ENCODE results near the gene DDN.

Gene DDN

DNA sequence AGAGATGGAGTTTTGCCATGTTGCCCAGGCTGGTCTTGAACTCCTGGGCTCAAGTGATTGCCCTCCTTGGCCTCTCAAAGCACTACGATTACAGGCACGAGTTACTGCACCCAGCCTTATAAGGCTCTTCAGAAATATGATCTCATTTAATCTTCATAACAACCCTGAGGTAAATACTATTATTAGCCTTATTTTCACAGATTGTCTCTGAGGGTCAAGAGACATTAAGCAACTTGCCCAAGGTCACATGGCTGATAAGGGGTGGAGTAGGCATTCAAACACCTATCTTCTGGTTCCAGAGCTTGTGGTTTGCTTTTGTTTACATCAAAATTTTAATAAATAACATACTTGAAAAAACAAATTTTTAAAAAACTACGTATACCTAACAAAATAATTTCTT is 14.3 kb upstream of the DDN start:
- no peak for DNase-seq (ENCODE audit: low read depth)

DNA sequence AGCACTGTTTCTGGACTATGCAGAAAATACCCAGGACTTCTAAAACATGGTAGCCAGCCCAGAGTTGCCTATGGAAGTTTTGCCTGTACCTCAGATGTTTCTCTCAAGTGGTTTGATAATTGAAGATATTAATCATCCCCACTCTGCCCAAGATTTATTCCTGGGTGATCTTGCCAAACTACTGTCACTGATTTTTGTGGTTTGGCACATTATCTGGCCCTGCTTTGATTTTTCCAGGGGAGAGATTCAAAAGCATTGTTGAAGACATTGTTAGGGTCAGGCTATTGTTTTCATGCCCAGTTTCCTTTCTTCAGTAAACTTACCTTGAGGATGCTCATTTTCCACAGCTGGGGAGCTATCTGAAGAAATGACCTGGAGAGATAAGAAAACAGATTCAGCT is 13.6 kb upstream of the DDN start:
- no peak for DNase-seq (ENCODE audit: low read depth)

DNA sequence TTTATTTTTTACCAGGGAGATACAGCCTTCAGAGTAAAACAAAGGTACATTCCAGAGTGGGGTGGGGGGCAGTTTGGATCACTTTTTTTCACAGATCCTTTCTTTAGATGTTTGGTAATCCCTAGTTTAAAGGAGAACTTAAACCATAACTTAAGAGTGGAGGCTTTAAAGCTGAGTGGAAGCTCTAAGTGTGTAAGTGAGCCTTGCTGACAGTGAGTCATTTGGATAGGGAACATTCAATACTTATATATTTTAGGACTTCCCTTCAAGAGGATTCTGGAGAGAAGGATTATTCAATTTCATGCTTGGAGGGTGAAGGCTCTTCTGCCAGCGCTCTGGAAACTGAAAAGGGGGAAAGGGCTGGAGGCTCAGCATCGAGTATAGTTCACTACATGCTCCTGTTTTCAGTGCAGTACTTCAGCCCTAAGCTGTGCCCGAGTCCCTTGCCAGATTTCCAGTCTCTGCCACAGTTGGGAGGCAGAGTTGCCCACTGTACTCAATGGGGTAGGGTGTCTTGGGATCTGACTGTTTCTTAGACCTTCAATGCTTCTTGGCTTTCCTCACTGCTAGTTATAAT is 11.0 kb upstream of the DDN start:
- DNase-seq (ENCODE audit: low read depth): peak; percentile 28

DNA sequence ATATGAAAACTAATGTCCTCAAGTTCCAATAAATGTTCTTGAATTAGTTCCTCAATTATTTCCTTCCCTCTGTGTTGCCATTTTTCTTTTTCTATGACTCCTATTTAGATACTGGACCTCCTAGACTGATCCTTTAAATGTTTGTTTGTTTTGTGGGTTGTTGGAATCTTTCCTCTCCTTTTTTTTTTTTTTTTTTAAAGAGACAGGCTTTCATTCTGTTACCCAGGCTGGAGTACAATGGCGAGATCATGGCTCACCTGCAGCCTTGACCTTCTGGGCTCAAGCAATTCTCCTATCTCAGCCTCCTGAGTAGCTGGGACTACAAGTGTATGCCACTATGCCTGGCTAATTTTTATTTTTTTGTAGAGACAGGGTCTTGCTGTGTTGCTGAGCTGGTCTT is 9.8 kb upstream of the DDN start:
- DNase-seq (ENCODE audit: low read depth): no peak

DNA sequence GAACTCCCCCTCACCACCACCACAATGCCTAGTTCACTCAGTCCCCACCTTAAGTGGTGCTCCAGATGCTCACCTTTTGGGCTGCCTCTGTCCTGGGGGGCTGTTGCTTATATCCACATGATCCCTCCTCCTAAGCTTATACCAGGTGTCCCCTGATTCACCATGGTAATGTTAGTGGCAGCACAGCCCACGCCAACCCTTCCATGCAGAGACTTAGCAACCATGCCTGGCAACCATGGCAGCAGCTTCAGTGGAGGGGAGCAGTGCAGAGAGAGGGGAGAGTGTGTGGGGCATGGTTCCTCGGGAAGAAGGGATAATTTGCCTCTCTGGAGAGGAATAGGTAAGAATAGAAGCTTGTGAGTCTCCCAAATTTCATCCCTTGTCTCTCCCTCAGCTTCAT is 1.2 kb upstream of the DDN start:
- DNase-seq (ENCODE audit: low read depth): no peak

DNA sequence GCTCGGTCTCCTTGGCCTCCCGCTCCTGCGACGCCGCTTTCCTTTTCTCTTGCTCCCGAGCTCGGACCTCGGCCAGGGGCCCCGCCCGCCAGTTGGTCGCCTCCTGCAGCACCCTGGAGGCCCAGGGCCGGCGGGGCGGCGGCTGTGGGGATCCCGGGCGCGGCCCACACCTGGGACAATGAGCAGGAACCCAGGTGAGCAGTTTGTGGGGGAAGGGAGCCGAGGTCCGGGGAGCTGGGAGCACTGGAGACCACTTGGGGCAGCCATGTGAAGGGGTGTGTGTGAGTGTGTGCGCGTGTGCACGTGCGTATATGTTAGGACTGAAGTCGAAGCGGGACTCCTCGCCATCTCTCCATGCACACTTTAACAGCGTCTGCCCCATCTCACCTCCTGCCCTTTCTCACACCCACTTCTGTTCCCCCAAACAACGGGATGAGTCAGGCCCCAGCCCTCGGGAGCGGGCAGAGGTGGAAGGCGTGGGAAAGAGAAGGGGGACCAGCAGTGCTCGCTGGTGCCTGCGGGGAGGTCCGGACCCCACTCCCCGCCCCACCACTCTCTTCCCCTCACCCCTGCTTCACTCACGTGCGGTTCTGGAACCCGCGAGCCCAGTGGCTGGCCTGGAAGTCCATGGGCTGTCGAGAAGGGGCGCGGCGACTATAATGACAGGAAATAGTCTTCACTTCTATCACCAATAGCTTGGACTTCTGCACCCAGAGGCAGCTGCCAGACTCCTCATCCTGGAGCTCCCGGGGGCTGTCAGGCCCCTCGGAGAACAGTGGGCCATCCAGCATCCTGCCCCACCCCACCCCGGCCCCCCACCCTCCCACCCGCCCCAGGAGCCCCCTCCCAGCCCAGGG is 450 bp downstream of the DDN start:
- DNase-seq (ENCODE audit: low read depth): no peak

DNA sequence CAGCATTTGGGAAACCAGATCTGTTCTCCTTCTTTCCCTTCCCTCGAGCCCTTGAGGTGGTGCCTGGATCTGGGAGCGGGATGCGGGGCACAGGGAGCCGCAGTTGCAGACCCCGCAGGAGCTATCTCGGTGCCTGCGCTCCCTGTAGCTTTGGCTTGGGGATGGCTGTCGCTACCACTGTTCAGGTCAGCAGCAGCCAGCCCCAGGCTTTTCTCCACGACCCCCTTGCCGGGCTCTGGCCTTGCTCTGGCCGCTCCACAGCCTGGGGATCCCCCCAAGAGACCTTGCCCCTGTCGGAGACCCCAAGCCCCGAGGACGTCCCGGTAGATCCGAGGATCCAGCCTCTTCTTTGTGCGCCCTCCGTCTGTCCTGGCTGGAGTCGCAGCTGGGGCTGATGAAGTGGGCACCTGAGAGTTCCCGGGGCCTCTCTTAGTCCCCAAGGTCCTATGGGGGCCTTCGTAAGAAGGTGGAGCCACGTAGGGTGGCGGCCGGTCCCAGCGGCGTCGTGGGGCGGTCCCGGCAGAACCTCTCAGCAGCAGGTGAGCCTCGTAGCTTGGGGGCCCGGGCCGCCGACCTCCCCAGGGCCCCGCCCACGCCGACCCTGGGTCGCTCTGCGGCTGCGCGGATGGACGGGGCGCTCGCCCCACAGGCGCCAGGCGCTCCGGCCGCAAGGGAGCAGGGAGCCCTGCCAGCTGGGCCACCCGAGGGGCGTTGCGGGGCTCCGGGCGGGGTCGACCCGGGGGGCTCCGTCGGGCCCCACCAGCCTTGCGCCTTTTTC is 1.3 kb downstream of the DDN start:
- no peak for DNase-seq (ENCODE audit: low read depth)

DNA sequence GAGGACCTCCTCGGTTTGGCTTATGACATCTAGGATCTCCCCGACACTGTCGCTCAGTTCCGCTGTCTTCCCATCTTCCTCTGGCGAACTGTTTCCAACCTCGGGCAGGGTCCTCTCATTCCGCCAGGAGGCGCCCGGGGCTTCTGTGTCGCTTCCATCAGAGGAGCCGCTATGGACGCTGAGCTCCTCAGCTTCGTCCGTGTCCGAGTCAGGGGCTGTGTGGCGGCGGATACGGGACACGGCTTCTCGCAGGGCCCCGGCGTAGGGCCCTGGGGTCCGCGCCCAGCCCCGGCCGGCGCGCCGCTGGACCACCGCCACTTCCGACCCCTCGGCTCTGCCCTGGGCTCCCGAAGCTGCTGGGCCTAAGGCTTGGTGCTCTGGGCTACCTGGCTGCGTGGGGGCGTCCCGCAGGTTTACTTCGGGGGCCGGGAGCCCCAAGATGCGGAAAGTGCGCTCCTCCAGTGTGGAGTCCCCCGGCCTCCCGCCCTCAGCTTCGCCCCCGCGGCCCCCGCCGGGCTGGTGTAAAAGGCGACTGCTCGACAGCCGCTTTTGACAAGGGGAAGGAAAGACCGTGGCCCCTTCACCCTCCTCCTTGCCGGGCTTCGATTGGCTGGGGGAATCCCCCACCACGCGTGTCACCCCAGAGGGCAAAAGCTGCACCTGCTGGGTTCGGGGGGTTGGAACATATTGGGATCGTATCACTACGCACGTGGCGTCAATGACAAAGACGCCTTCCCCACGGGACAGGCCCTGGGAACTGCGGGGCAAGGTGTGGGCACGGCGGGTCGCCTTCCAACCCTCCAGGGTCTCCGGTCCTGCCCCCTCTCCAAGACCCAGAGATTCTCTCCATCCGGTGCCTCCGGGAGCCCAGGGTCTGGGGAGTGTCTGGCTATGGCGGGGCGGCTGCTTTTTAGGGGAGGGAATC is 2.1 kb downstream of the DDN start:
- DNase-seq (ENCODE audit: low read depth): peak; percentile 58

DNA sequence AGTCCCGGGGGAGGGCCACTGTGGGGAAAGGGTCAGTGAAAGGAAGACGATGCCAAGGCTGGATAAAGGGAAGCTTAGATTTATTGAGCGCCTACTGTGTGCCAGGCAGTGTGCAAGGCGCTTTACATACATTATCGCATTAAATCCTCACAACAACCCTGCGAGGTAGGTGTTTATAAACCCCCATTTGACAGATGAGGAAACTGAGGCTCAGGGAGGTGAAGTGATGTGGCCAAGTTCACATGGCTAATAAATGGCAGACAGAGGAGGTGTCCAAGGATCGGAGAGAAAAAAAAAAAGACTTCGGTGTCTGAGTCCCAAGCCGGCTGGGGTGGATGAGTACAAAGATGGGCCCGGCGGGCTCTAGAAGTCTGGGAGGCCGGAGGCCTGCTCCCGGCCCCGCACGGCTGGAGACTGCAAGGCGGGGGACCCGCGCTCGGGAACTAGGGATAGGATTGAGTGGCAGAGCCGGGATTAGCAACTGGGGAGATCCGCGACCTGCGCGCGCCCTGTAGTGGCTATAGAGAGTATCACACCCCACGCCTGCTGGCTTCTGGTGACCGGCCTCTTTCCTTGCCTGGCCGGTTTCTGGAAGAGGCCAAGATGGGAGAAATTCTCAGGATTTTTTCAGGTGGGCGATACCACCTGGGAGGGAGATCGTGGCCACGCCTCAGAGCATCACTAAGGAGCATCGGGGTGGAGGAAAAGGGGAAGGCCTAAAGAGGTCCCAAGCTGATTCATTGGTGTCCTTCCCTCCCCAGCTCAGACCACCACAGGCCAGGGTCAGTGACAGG is 3.9 kb downstream of the DDN start:
- DNase-seq (ENCODE audit: low read depth): peak; percentile 71

DNA sequence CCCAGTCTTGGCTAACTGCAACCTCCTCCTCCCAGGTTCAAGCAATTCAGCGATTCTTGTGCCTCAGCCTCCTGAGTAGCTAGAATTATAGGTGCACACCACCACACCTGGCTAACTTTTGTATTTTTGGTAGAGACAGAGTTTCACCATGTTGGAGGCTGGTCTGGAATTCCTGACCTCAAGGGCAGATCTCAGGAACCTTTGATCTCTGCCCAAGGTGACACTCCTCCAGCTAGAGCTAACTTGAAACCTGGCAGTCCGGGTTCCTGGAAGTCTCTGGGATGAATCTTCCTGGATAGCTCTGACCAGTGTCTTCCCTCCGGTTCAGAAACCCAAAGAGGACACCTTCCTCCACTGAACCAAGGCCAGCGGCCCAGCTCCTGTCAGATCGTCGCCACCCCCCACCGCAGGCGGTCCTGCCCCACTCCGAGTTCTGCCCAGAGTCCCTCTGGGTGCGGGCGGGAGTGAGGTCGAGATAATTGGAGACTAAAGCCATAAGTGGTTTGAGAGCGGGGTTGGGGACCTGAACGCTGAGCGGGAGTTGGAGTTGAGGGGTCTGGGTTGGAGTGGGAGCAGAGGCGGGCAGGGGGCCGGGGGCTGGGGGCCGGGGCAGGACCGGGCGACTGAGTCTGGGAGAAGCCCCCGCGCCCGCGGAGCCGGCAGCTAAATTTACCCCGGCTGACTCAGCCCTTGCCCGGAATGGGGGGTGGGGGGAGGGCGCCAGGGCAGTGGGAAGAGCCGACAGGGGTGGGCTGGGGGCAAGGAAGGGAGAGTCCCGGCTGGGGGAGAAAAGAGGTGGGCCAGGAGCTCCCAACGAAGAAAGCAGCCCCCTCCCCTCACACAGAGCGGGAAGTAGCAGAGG is 4.7 kb downstream of the DDN start:
- no peak for DNase-seq (ENCODE audit: low read depth)

DNA sequence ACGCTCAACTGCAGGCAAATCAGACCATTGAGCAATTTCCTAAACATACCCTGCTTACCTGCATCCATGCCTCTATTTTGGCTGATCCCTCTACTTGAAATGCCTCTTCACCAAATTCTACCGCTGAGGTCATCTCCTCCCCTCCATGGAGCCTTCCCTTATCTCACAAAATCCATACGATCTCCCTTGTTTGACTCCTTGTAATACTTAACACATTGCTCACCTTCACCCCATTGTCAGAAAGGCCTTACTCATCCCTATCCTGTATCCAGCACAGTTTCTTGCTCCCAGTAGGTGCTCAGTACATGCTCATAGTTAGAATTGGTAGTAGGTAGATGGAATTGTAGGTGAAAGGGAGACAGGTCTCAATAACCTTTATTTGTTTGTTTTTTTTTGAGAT is 5.4 kb downstream of the DDN start:
- DNase-seq (ENCODE audit: low read depth): no peak

DNA sequence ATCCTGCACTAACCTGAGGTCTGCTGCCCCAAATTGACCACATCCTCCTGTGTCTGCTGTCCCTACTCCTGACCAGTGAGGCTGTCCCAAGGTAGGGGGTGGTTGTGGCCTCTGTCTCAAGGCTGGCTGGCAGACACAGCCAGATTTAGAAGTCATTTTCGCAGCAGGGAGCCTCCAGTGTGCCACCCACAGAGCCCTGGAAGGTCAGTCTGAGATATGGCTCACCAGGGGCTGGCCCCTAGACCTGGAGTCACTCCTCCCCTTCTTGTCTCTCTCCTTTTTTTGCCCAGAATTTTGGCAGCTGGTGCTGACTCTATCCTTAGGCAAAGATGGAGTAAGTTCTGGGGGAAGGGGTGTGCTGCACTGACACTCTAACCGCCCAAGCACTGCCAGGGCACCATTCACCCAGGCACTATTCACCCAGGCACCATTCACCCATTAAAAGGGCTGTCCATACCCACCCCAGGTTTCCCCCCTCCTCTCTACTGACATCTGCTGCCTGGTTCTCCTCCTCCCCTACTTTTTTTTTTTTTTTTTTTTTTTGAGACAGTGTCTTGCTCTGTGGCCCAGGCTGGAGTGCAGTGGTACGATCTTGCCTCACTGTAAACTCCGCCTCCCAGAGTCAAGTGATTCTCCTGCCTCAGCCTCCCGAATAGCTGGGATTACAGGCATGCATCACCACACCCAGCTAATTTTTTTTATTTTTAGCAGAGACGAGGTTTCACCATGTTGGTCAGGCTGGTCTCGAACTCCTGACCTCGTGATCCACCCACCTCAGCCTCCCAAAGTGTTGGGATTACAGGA is 7.7 kb downstream of the DDN start:
- DNase-seq (ENCODE audit: low read depth): no peak

DNA sequence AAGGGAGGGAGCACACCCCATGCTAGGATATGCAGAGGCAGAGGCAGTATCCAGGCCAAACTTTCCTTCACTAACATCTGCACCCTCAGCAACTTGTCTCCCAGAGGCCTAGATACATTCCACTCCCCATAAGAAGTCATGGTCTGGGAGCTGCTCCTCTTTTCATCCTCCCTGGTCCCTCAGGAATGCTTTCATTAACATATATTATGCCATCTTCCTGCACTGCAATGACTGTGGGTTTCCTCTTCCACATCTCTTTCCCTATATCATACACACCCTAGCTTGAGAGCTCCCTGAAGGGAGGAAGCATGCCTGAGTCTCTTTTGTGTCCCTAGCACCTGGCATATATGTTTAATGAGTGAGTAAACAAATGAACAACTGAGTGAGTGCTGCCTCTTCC is 8.6 kb downstream of the DDN start:
- no peak for DNase-seq (ENCODE audit: low read depth)

DNA sequence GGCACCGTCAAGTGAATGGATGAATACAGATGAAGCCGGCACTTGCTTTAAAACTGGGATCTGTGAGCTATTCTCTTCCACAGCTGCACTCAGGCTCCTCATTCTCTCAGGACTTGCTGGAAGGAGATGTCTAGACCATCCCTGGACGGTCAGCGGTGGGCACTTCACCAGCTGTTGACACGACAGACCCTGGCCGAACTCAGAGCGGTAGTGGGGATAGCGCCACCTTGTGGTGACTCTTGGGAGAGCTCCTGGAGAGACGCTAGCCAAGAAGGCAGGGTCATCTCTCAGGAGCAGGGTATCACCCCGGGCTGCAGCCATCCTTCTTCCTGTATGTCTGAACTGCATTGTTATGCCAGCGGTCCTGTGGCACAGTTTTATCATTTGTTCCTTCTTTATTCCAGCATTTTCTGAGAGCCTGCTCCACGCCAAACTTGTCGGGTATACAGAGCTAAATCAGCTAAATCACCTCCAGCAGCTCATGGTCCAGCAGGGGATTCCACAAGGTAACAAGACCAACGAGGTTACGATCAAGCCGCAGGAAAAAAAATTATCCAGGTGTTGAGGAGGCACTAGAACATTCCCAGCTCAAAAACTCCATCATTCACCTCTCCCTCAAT is 11.0 kb downstream of the DDN start:
- no peak for DNase-seq (ENCODE audit: low read depth)

DNA sequence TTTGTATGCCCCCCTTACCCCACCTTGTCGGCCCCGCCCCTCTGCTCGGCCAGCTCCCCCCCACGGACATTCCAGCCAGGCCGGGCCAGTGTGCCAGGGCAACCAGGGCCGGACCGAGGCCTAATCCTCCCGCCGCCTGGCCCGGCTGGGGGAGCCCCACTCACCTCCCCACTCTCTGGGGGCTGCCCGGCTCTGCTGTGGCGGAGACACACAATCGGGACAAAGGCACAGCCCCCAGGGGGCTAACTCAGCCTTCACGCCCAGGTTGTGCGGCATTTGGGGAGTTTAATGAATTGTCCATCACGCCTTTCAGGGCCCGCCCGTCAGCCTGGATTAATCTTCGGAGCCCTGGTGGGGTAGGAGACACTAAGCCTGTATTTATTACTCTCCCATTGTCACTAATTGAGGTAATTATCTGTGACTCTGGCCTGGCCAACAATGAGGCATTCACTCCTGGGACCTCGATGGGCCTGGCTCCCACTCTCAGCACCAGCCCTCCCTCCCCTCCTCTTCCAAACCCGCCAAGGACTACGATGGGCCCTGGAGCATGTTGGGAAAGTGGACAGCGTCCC is 12.4 kb downstream of the DDN start:
- no peak for DNase-seq (ENCODE audit: low read depth)

DNA sequence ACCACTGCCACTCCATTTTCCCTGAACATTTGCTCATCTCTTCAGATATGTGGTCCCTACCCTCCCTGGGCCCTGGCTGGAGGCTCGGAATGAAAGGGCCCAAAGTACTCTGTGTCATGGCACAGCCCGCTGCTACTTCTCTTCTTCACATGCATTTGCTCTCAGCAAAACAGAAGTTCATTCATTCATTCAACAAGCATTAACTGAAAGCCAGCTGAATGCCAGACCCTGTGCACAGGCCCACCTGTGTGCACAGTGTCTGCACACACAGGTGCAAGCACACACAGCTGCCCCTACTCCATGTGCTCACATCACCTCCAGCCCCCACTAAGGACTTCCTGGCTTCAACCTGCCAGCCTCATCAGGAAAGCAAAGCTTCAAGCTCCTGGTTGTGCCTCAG is 13.3 kb downstream of the DDN start:
- no peak for DNase-seq (ENCODE audit: low read depth)

DNA sequence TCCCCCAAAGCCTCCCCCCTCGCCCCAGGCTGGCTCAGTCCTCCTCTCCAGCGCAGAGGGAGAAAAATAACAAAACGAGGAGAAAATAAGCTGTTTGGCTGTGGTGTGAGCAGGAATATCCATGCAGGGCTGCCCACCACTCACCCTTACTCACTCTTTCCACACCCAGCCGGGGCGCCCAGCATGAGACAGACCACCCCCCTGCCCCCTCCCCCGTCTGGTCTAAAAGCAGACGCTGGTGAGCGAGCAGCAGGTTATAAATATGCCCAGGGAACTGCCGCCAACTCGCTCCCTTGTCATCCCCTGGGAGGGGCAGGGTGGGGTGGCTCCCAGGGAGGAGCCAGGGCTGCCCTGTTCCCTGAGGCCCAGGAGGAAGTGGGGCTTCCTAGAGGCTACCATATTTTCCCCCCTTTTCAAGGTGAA is 13.7 kb downstream of the DDN start:
- DNase-seq (ENCODE audit: low read depth): no peak

DNA sequence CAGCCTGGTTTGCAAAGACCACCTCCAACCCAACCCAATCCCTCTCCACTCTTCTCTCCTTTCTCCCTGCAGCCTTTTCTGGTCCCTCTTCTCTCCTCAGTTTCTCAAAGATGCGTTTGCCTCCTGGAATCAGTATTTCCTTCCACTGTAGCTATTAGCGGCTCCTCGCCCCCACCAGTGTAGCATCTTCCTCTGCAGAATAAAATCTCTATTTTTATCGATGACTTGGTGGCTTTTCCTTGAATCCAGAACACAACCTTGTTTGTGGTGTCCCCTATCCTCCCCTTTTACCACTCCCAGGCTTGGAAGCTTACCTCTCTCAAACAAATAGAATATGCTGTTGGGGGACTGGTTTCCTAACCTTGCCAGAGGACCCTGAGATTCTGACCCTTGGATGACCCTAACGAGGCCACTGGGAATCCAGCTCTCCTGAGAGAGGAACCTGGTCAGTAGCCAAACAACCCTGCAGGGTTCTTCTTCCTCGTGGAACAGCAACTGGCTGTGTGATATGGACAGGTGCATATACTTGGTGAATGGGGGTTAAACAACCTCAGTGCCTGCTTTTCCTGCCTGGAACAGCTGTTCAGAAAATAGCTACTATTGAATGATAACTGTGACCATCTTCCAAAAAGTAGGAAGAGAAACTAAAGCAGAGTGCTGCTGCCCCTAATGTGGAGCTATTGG is 16.6 kb downstream of the DDN start:
- no peak for DNase-seq (ENCODE audit: low read depth)

Data from fibroblast of gingiva (primary cell).